Fibroblast of lung (primary cell): ENCODE measurements around the gene RIMS1.

ENCODE experiments used
- EZH2 ChIP-seq: IDR thresholded peaks from 2 replicates; pipeline ENCODE4 v1.5.1; 2012; ENCODE audit warnings: low read length, control low read depth, mild to moderate bottlenecking; ENCODE audit errors: missing control alignments
- TF ChIP-seq, protein P1 (sequence below), 2 donors: IDR thresholded peaks in 1 of 2; conservative IDR thresholded peaks in 1 of 2; 1 replicate in 1 of 2; 2 replicates in 1 of 2; pipeline ENCODE4 v1.5.1; 2011 to 2012; ENCODE audit warnings: low read length in 2 of 2, control low read depth in 1 of 2, inconsistent platforms in 1 of 2, low read depth in 1 of 2, mild to moderate bottlenecking in 1 of 2

DNA sequence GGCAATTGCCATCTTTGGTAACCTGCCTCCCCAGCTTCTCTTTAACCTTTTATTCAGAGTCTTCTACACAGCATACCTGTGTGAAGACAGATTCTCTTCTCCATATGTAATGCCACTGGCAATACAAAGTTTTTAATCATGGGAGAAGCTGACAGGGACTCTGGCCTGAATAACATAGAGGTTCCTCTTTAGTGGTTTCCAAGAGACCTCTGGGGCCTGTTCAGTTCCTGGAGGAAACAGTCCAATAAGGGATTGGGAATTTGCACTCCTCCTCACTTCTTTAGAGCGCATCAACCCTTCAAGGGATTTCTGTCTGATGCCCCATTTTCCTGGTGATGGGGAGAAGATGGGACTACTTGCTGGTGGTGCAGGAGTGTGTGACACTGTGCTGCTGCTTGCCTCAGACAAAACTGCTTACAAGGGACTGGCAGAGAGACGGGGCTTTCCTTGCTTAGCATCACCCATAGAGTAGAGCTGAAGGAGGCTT lies 1.4 kb downstream of the RIMS1 start:
- TF ChIP-seq, protein P1, sequence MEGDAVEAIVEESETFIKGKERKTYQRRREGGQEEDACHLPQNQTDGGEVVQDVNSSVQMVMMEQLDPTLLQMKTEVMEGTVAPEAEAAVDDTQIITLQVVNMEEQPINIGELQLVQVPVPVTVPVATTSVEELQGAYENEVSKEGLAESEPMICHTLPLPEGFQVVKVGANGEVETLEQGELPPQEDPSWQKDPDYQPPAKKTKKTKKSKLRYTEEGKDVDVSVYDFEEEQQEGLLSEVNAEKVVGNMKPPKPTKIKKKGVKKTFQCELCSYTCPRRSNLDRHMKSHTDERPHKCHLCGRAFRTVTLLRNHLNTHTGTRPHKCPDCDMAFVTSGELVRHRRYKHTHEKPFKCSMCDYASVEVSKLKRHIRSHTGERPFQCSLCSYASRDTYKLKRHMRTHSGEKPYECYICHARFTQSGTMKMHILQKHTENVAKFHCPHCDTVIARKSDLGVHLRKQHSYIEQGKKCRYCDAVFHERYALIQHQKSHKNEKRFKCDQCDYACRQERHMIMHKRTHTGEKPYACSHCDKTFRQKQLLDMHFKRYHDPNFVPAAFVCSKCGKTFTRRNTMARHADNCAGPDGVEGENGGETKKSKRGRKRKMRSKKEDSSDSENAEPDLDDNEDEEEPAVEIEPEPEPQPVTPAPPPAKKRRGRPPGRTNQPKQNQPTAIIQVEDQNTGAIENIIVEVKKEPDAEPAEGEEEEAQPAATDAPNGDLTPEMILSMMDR (conservative IDR thresholded peaks at IDR 0.05 in 1 of 2, IDR thresholded peaks at IDR 0.05 in 1 of 2; ENCODE audit: low read depth in 1 of 2, low read length in 2 of 2) = no peak
- TF ChIP-seq EZH2 = no peak
